Natural killer cell (primary cell): ENCODE measurements around the gene KRT15. TPM values are rescaled to one million over a fixed set of nuclear protein-coding genes. Genes with fewer than 3 reads are reported as not detected.

ENCODE experiments used
- ATAC-seq, 3 donors: fragments of 150-1000 bp in 2 of 3; fragments of 200-7000 bp in 1 of 3; cut with Tn5 transposase; 1 replicate in 1 of 3; 2 replicates in 2 of 3; pipeline ENCODE4 v1.10.0; 2021; ENCODE audit warnings: mild to moderate bottlenecking in 2 of 3, moderate library complexity in 2 of 3
- DNase-seq, 2 donors: peaks; one replicate each; pipeline versions ENCODE4 v3.0.0 to v3.0.0-alpha.2; 2013 to 2021; ENCODE audit warnings: mixed read lengths in 1 of 2
- H3K27ac ChIP-seq: one replicate; pipeline ENCODE4 v1.5.1; 2013; ENCODE audit warnings: mild to moderate bottlenecking, low read length
- H3K27me3 ChIP-seq: one replicate; pipeline ENCODE4 v1.6.1; 2013; ENCODE audit warnings: low read length; ENCODE audit not compliant: control insufficient read depth, insufficient read depth
- H3K36me3 ChIP-seq: one replicate; pipeline ENCODE4 v1.6.1; 2013; ENCODE audit warnings: low read length; ENCODE audit not compliant: control insufficient read depth, insufficient read depth
- H3K4me1 ChIP-seq: one replicate; pipeline ENCODE4 v1.6.1; 2013; ENCODE audit warnings: low read length; ENCODE audit not compliant: control insufficient read depth, insufficient read depth
- H3K4me3 ChIP-seq: one replicate; pipeline ENCODE4 v1.5.1; 2013; ENCODE audit warnings: low read length
- H3K9me3 ChIP-seq: one replicate; pipeline ENCODE4 v1.6.1; 2013; ENCODE audit warnings: low read length; ENCODE audit not compliant: control insufficient read depth, insufficient read depth
- H3K27ac Mint-ChIP-seq, 2 donors: one replicate each; pipeline ENCODE4 v1.8.0; 2022; ENCODE audit warnings: mild to moderate bottlenecking in 2 of 2, mixed read lengths in 2 of 2, moderate library complexity in 1 of 2
- H3K27me3 Mint-ChIP-seq, 2 donors: one replicate each; pipeline ENCODE4 v1.8.0; 2022; ENCODE audit warnings: low read depth in 2 of 2, mixed read lengths in 2 of 2
- H3K36me3 Mint-ChIP-seq: one replicate; pipeline ENCODE4 v1.8.0; 2022; ENCODE audit warnings: mixed read lengths
- H3K4me1 Mint-ChIP-seq, 2 donors: one replicate each; pipeline ENCODE4 v1.8.0; 2022; ENCODE audit warnings: mixed read lengths in 2 of 2
- H3K4me3 Mint-ChIP-seq: one replicate; pipeline ENCODE4 v1.8.0; 2022; ENCODE audit warnings: mild to moderate bottlenecking, moderate library complexity, mixed read lengths
- H3K9me3 Mint-ChIP-seq, 2 donors: one replicate each; pipeline ENCODE4 v1.8.0; 2022; ENCODE audit warnings: mixed read lengths in 2 of 2
- WGBS: methylation state at CpG from one replicate; pipeline ENCODE4 v1.1.7; 2013; ENCODE audit warnings: missing lambda C conversion rate; ENCODE audit not compliant: insufficient coverage; 5-methylcytosine and 5-hydroxymethylcytosine counted together
- intact Hi-C: fragments of 100-400 bp; cut with micrococcal nuclease; formaldehyde crosslinking; loops from one replicate; pipeline ENCODE4 v1.14.2; 2022
- total RNA-seq, 4 donors: library from RNA; stranded (reverse); fragments of 120-200 nt in 1 of 4; gene quantifications; one replicate each; pipeline versions ENCODE4 v1.2.3 to v1.2.4, GENCODE V29; 2013 to 2022
- TF ChIP-seq, protein P1 (sequence below): fragments of 200-600 bp; IDR thresholded peaks from one replicate; pipeline ENCODE4 v1.8.0; 2022; ENCODE audit warnings: antibody characterized with exemption

Gene KRT15
- total RNA-seq, 3 donors from 2014 or later (not counting 1 experiment from before 2014, with no cell fraction given) = not detected

DNA sequence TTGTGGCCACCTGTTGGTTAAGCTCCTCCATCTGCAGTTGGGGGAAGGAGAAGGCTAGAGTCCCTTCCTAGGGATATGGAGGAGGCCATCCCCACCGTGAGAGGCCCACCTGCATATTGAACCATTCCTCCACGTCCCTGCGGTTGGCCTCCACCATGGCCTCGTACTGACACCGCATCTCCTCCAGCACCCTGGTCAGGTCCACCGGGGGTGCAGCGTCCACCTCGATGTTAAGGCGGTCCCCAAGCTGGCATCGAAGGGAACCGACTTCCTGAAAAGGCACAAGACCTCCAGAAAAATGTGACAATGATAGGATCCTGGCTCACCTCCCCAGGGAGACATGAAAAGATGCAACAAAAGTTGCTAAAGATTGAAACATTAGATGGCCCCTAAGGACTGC is 54.5 kb downstream of the KRT15 start:
- no peak for ATAC-seq
- DNase-seq = no peak
- no peak overlapping the region for H3K4me3 ChIP-seq
- TF ChIP-seq, protein P1, sequence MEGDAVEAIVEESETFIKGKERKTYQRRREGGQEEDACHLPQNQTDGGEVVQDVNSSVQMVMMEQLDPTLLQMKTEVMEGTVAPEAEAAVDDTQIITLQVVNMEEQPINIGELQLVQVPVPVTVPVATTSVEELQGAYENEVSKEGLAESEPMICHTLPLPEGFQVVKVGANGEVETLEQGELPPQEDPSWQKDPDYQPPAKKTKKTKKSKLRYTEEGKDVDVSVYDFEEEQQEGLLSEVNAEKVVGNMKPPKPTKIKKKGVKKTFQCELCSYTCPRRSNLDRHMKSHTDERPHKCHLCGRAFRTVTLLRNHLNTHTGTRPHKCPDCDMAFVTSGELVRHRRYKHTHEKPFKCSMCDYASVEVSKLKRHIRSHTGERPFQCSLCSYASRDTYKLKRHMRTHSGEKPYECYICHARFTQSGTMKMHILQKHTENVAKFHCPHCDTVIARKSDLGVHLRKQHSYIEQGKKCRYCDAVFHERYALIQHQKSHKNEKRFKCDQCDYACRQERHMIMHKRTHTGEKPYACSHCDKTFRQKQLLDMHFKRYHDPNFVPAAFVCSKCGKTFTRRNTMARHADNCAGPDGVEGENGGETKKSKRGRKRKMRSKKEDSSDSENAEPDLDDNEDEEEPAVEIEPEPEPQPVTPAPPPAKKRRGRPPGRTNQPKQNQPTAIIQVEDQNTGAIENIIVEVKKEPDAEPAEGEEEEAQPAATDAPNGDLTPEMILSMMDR = no peak
- Mint-ChIP-seq H3K4me1 (no peaks in the 10 kb centered on the region), H3K4me3 (no peak overlapping the region), H3K27ac (no peak overlapping the region), H3K9me3 (no peaks in the 10 kb centered on the region), H3K36me3 (no peaks in the 10 kb centered on the region), H3K27me3 (peaks cover 14 to 18% of the 10 kb centered on the region in 2 donors)
- no peaks in the 10 kb centered on the region for H3K4me1 ChIP-seq
- H3K36me3 ChIP-seq = no peaks in the 10 kb centered on the region
- WGBS = 91% methylated on average over 11 of the region's 11 CpGs
- H3K27ac ChIP-seq = no peak overlapping the region
- intact Hi-C loops = no loop called here
- no peaks in the 10 kb centered on the region for H3K27me3 ChIP-seq
- H3K9me3 ChIP-seq = no peaks in the 10 kb centered on the region

GRCh38 chr17:41463746-41464145 is 54.9 kb downstream of the KRT15 start:
- H3K27ac ChIP-seq = no peak overlapping the region
- WGBS = 92% methylated on average over 8 of the region's 8 CpGs
- H3K36me3 Mint-ChIP-seq = no peaks in the 10 kb centered on the region
- H3K27me3 Mint-ChIP-seq = peaks cover 10 to 17% of the 10 kb centered on the region in 2 donors
- no peaks in the 10 kb centered on the region for H3K27me3 ChIP-seq
- intact Hi-C loops = no loop called here
- no peaks in the 10 kb centered on the region for H3K36me3 ChIP-seq
- no peaks in the 10 kb centered on the region for H3K4me1 Mint-ChIP-seq
- DNase-seq = no peak
- no peaks in the 10 kb centered on the region for H3K9me3 Mint-ChIP-seq
- no peak overlapping the region for H3K4me3 ChIP-seq
- no peaks in the 10 kb centered on the region for H3K9me3 ChIP-seq
- H3K4me3 Mint-ChIP-seq = no peak overlapping the region
- TF ChIP-seq, protein P1 = no peak
- no peak for ATAC-seq
- H3K27ac Mint-ChIP-seq = no peak overlapping the region
- no peaks in the 10 kb centered on the region for H3K4me1 ChIP-seq

Other genes with a start within 250 kb of the KRT15 start
- not detected for gene KRTAP9-7, start 243.2 kb downstream of the KRT15 start, total RNA-seq
- not detected for gene KRTAP29-1, start 216.0 kb downstream of the KRT15 start, total RNA-seq
- under 1 TPM; 0.16 to 0.23 (median 0.23) TPM for gene KRTAP16-1, start 209.6 kb downstream of the KRT15 start, total RNA-seq
- not detected for gene KRTAP17-1, start 203.2 kb downstream of the KRT15 start, total RNA-seq
- gene KRT33A, start 168.1 kb downstream of the KRT15 start, total RNA-seq = not detected
- not detected for gene KRT33B, start 149.1 kb downstream of the KRT15 start, total RNA-seq
- gene KRT34, start 136.6 kb downstream of the KRT15 start, total RNA-seq = not detected
- not detected for gene KRT31, start 121.3 kb downstream of the KRT15 start, total RNA-seq
- not detected for gene KRT37, start 94.3 kb downstream of the KRT15 start, total RNA-seq
- gene KRT38, start 77.9 kb downstream of the KRT15 start, total RNA-seq = not detected
- not detected for gene KRT32, start 51.5 kb downstream of the KRT15 start, total RNA-seq
- not detected for gene KRT35, start 37.7 kb downstream of the KRT15 start, total RNA-seq
- not detected for gene KRT36, start 29.0 kb downstream of the KRT15 start, total RNA-seq
- gene KRT13, start 13.3 kb downstream of the KRT15 start, total RNA-seq = not detected
- not detected for gene KRT19, start 9.4 kb upstream of the KRT15 start, total RNA-seq
- not detected for gene KRT9, start 53.2 kb upstream of the KRT15 start, total RNA-seq
- gene KRT14, start 68.0 kb upstream of the KRT15 start, total RNA-seq = not detected
- not detected for gene KRT16, start 93.9 kb upstream of the KRT15 start, total RNA-seq
- gene KRT17, start 105.7 kb upstream of the KRT15 start, total RNA-seq = not detected
- 1,000 to 10,000 TPM; 2,034 to 2,368 (median 2,279) TPM for gene EIF1, start 170.0 kb upstream of the KRT15 start, total RNA-seq
- gene GAST, start 193.4 kb upstream of the KRT15 start, total RNA-seq = not detected
- gene HAP1, start 215.8 kb upstream of the KRT15 start, total RNA-seq = not detected